CD4-positive, alpha-beta T cell (primary cell): ENCODE results near the gene SHISA9. TPM values are rescaled to one million over a fixed set of nuclear protein-coding genes. Genes with fewer than 3 reads are reported as not detected.

Source experiments
- ATAC-seq: fragments of 200-7000 bp; cut with Tn5 transposase; one replicate; pipeline ENCODE4 v1.10.0; 2022; ENCODE audit warnings: mild to moderate bottlenecking; ENCODE audit not compliant: poor library complexity
- CTCF ChIA-PET: fragments of 350-600 bp; sonication (Branson Sonifier 250); formaldehyde crosslinking; loops from one replicate; lab custom pipeline; 2021; ENCODE audit warnings: antibody characterized with exemption, inconsistent platforms; lab: Charles Lee
- POLR2A ChIA-PET: fragments of 350-600 bp; sonication (Branson Sonifier 250); formaldehyde crosslinking; loops from one replicate; lab custom pipeline; 2021; ENCODE audit warnings: antibody characterized with exemption, inconsistent platforms; lab: Charles Lee
- DNase-seq, 14 experiments: peaks; one replicate each; pipeline ENCODE4 v3.0.0-alpha.2; 2013 to 2020; ENCODE audit warnings: mixed read lengths in 2 of 14
- H3K27ac ChIP-seq, 2 donors: one replicate each; pipeline versions ENCODE4 v1.5.1 to v1.7.0; 2013; ENCODE audit warnings: low read length in 2 of 2, low read depth in 1 of 2, mild to moderate bottlenecking in 1 of 2
- H3K27me3 ChIP-seq, 2 experiments: 1 replicate in 1 of 2; 2 replicates in 1 of 2; pipeline versions ENCODE4 v1.6.1 to v1.7.0; 2013; ENCODE audit warnings: low read length in 2 of 2, control low read depth in 1 of 2, mild to moderate bottlenecking in 1 of 2, moderate library complexity in 1 of 2; ENCODE audit not compliant: insufficient read depth in 2 of 2, control insufficient read depth in 1 of 2
- H3K36me3 ChIP-seq: one replicate; pipeline ENCODE4 v1.6.1; 2013; ENCODE audit warnings: low read length, control low read depth; ENCODE audit not compliant: insufficient read depth
- H3K4me1 ChIP-seq: one replicate; pipeline ENCODE4 v1.6.1; 2013; ENCODE audit warnings: low read length, control low read depth; ENCODE audit not compliant: insufficient read depth
- H3K4me3 ChIP-seq: one replicate; pipeline ENCODE4 v1.5.1; 2013; ENCODE audit warnings: mild to moderate bottlenecking, low read length, moderate library complexity
- H3K9me3 ChIP-seq, 2 experiments: 1 replicate in 1 of 2; 2 replicates in 1 of 2; pipeline versions ENCODE4 v1.6.1 to v1.7.0; 2013; ENCODE audit warnings: low read length in 2 of 2, mild to moderate bottlenecking in 2 of 2, control low read depth in 1 of 2, moderate library complexity in 1 of 2; ENCODE audit not compliant: control insufficient read depth in 1 of 2, insufficient read depth in 1 of 2
- H3K27ac Mint-ChIP-seq: one replicate; pipeline ENCODE4 v1.8.0; 2020; ENCODE audit warnings: mixed read lengths
- H3K27me3 Mint-ChIP-seq: one replicate; pipeline ENCODE4 v1.8.0; 2021; ENCODE audit warnings: mixed read lengths
- H3K36me3 Mint-ChIP-seq: one replicate; pipeline ENCODE4 v1.8.0; 2021; ENCODE audit warnings: low read depth, mixed read lengths
- H3K4me1 Mint-ChIP-seq: one replicate; pipeline ENCODE4 v1.8.0; 2021; ENCODE audit warnings: low read depth, mixed read lengths
- H3K4me3 Mint-ChIP-seq: one replicate; pipeline ENCODE4 v1.8.0; 2020; ENCODE audit warnings: mild to moderate bottlenecking, mixed read lengths
- H3K9me3 Mint-ChIP-seq: one replicate; pipeline ENCODE4 v1.8.0; 2020; ENCODE audit warnings: mixed read lengths
- CTCF ChIP-seq: fragments of 200-600 bp; IDR thresholded peaks from one replicate; pipeline ENCODE4 v1.8.0; 2022; ENCODE audit warnings: antibody characterized with exemption, mild to moderate bottlenecking
- intact Hi-C, 2 experiments: fragments of 100-400 bp; cut with DNase I in 1 of 2; cut with micrococcal nuclease in 1 of 2; formaldehyde crosslinking; loops; one replicate each; pipeline versions ENCODE4 v1.15.1 to v1.9.0; 2023 to 2025; cut with DNase I, micrococcal nuclease
- total RNA-seq, 174 experiments: library from RNA in 2 of 174; stranded (reverse) in 2 of 174; gene quantifications; one replicate each; pipeline ENCODE4 v1.2.3 and lab custom pipeline; 2021 to 2026

SHISA9 gene
- total RNA-seq, 2 experiments from 2014 or later: not detected

- H3K36me3 ChIP-seq: no peaks in the 10 kb centered on the region
- Mint-ChIP-seq H3K4me1 (no peaks in the 10 kb centered on the region), H3K27ac (no peak overlapping the region), H3K9me3 (no peaks in the 10 kb centered on the region), H3K4me3 (no peak overlapping the region), H3K27me3 (peaks cover 29% of the 10 kb centered on the region), H3K36me3 (no peaks in the 10 kb centered on the region)
- ATAC-seq (no peak), DNase-seq (no peak)
- ChIA-PET CTCF (no interaction called here), POLR2A (no interaction called here)
- no peak overlapping the region for H3K4me3 ChIP-seq
- no peak overlapping the region for H3K27ac ChIP-seq
- no peaks in the 10 kb centered on the region for H3K4me1 ChIP-seq
- no peak for TF ChIP-seq CTCF
- H3K9me3 ChIP-seq: peaks cover 0 to 7% of the 10 kb centered on the region in 2 experiments
- intact Hi-C loops: no loop called here
- H3K27me3 ChIP-seq: no peaks in the 10 kb centered on the region
These were observed 50.6 kb downstream of the SHISA9 start for GRCh38 chr16:12951976-12952375.

GRCh38 chr16:12958366-12958765, 57.0 kb downstream of the SHISA9 start:
- peaks cover 3 to 9% of the 10 kb centered on the region in 2 experiments for H3K9me3 ChIP-seq
- DNase-seq (no peak), ATAC-seq (no peak)
- Mint-ChIP-seq H3K27me3 (peaks cover 14% of the 10 kb centered on the region), H3K4me3 (no peak overlapping the region), H3K4me1 (no peaks in the 10 kb centered on the region), H3K36me3 (no peaks in the 10 kb centered on the region), H3K9me3 (peaks cover 3% of the 10 kb centered on the region), H3K27ac (no peak overlapping the region)
- H3K27ac ChIP-seq: no peak overlapping the region
- H3K4me1 ChIP-seq: no peaks in the 10 kb centered on the region
- no peaks in the 10 kb centered on the region for H3K27me3 ChIP-seq
- ChIA-PET POLR2A (no interaction called here), CTCF (no interaction called here)
- H3K36me3 ChIP-seq: no peaks in the 10 kb centered on the region
- no peak for TF ChIP-seq CTCF
- intact Hi-C loops: no loop called here
- H3K4me3 ChIP-seq: no peak overlapping the region

- no peak for TF ChIP-seq CTCF
- ATAC-seq (no peak), DNase-seq (no peak)
- Mint-ChIP-seq H3K27me3 (peaks cover 14% of the 10 kb centered on the region), H3K36me3 (no peaks in the 10 kb centered on the region), H3K4me1 (no peaks in the 10 kb centered on the region), H3K9me3 (peaks cover 3% of the 10 kb centered on the region), H3K27ac (no peak overlapping the region), H3K4me3 (no peak overlapping the region)
- no peak overlapping the region for H3K27ac ChIP-seq
- no peak overlapping the region for H3K4me3 ChIP-seq
- CTCF ChIA-PET: no interaction called here
- peaks cover 0 to 3% of the 10 kb centered on the region in 2 experiments for H3K27me3 ChIP-seq
- H3K9me3 ChIP-seq: peaks cover 3 to 9% of the 10 kb centered on the region in 2 experiments
- POLR2A ChIA-PET: no interaction called here
- H3K4me1 ChIP-seq: no peaks in the 10 kb centered on the region
- H3K36me3 ChIP-seq: no peaks in the 10 kb centered on the region
- intact Hi-C loops: no loop called here
These were observed 57.7 kb downstream of the SHISA9 start for GRCh38 chr16:12959072-12959471.
